ENCODE results near the gene BTG1.
A peak's percentile ranks its signal among the peaks of the same experiment; 100 is the strongest.

The BTG1 gene

DNA sequence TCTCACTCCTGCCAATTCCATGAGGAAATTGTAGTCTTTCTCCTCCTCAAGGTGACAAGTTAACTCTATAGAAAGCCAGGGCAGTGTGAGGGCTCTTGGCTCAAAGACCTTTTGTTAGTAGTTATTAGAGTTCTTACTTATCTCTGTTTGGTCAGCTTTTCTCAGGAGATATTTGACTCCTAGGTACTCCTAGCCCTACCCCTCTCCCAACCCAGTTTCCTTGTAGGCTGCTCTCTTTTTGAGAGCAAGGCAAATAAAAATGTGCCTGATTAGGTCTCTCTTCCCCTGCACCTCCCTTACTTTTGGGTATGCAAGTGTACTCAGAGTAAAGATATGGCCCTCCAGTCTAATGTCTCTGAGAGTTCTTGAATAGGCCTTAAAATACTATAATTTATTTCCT is 23.8 kb downstream of the BTG1 start:
- Histone ChIP-seq H3K27me3 (ENCODE audit: insufficient read depth, low read length) (no peaks in the 10 kb centered on the region), H3K9me3 (ENCODE audit: low read length) (no peaks in the 10 kb centered on the region), H3K4me1 (ENCODE audit: insufficient read depth, low read length) (no peaks in the 10 kb centered on the region), H3K4me3 (ENCODE audit: low read length) (no peak overlapping the region), H2AFZ (ENCODE audit: low read depth, low read length) (no peak overlapping the region), H3K36me3 (ENCODE audit: insufficient read depth, low read length) (no peaks in the 10 kb centered on the region)

DNA sequence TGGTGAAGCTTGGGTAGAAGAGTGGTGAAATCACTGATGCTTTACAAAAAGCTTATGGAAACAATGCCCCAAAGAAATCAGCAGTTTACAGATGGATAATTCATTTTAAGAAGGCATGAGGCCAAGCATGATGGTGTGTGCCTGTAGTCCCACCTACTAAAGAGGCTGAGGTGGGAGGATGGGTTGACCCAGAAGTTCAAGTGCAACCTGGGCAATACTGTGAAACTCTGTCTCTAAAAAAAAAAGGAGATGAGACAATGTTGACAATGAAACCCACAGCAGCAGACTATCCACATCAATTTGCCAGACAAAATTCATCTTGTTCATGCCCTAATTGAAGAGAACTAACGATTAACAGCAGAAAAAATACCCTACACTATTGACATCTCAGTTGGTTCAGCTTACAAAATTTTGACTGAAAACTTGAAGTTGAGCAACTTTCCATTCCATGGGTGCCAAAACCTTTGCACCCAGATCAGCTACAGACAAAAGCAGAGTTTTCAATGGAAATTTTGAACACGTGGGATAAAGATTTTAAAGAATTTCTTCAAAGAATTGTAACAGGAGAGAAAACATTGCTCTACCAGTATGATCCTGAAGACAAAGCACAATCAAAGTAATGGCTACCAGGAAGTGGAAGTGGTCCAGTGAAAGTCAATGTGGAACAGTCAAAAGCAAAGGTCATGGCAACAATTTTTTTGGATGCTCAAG is 26.7 kb downstream of the BTG1 start:
- Histone ChIP-seq H3K4me3 (ENCODE audit: low read length) (no peak overlapping the region), H2AFZ (ENCODE audit: low read depth, low read length) (no peak overlapping the region), H3K9me3 (ENCODE audit: low read length) (no peaks in the 10 kb centered on the region), H3K27me3 (ENCODE audit: insufficient read depth, low read length) (no peaks in the 10 kb centered on the region), H3K36me3 (ENCODE audit: insufficient read depth, low read length) (no peaks in the 10 kb centered on the region), H3K4me1 (ENCODE audit: insufficient read depth, low read length) (no peaks in the 10 kb centered on the region)

DNA sequence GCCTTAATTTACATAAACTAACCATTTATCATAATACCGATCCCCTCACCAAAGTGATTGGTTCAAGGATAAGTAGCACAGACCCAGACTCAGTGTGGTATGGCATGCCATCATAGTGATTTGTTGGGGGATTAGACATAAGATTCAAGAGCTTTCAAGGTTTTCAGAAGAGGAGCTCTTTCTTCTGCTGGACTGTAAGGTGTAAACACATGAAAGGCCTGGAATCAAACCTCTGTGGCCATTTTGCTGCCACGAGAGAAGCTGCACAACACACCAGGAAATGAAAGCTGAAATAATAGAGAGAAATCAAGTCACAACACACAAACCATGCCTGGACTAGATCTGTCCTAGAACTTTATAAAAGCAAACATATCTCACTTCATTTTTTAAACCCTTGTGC is 30.8 kb downstream of the BTG1 start:
- Histone ChIP-seq H3K9me3 (ENCODE audit: low read length) (no peaks in the 10 kb centered on the region), H3K36me3 (ENCODE audit: insufficient read depth, low read length) (no peaks in the 10 kb centered on the region), H3K4me3 (ENCODE audit: low read length) (no peak overlapping the region), H3K4me1 (ENCODE audit: insufficient read depth, low read length) (peaks cover 3% of the 10 kb centered on the region), H2AFZ (ENCODE audit: low read depth, low read length) (no peak overlapping the region), H3K27me3 (ENCODE audit: insufficient read depth, low read length) (no peaks in the 10 kb centered on the region)

DNA sequence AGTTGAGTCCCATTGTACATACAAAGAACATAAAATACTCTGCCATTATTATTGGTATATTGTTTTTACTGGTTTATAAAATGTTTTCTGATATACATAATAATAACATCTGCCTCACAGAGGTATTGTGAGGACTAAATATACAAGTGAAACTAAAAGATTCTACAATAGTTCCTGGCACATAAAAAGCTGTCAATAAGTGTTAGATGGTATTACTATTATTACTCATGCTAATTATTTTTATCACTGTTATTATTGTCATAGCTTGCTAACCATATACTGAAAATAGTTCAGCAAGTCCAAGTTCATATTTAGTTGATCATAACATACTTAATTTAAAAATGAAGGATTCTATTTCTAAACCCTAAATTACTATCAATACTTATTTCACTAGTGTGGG is 34.4 kb downstream of the BTG1 start:
- H3K36me3 ChIP-seq (ENCODE audit: insufficient read depth, low read length): no peaks in the 10 kb centered on the region
- H3K4me1 ChIP-seq (ENCODE audit: insufficient read depth, low read length): peaks cover 35% of the 10 kb centered on the region
- no peaks in the 10 kb centered on the region for H3K27me3 ChIP-seq (ENCODE audit: insufficient read depth, low read length)
- no peaks in the 10 kb centered on the region for H3K9me3 ChIP-seq (ENCODE audit: low read length)
- H3K4me3 ChIP-seq (ENCODE audit: low read length): no peak overlapping the region
- H2AFZ ChIP-seq (ENCODE audit: low read depth, low read length): no peak overlapping the region

DNA sequence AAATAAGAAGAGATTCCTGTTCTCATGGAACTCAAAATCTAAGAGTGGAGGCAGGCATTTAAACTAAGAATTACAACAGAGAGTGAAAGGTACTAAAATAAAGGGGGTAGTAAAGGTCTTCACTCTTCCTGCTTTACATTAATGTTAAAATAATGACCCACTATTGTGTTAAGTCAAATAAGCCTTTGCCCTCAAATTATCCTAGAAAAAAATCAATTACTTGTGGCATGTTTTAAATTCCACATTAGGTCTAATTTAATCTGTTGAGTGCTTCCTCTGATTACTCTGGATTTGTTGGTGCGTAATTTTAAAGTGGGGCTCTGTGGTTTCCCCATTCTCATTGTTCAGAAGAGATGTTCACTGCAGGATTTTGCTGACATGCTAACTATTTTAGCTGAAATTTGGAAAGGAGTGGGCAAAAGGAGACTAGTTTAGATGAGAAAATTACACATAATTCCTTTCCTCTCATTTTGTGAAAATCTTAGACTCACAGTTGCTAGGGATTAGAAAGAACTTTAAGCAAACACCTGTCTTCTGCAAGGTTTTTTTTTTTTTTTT is 35.5 kb downstream of the BTG1 start:
- Histone ChIP-seq H3K27me3 (ENCODE audit: insufficient read depth, low read length) (no peaks in the 10 kb centered on the region), H3K4me1 (ENCODE audit: insufficient read depth, low read length) (peaks cover 43% of the 10 kb centered on the region), H3K9me3 (ENCODE audit: low read length) (no peaks in the 10 kb centered on the region), H3K4me3 (ENCODE audit: low read length) (no peak overlapping the region), H2AFZ (ENCODE audit: low read depth, low read length) (no peak overlapping the region), H3K36me3 (ENCODE audit: insufficient read depth, low read length) (no peaks in the 10 kb centered on the region)

DNA sequence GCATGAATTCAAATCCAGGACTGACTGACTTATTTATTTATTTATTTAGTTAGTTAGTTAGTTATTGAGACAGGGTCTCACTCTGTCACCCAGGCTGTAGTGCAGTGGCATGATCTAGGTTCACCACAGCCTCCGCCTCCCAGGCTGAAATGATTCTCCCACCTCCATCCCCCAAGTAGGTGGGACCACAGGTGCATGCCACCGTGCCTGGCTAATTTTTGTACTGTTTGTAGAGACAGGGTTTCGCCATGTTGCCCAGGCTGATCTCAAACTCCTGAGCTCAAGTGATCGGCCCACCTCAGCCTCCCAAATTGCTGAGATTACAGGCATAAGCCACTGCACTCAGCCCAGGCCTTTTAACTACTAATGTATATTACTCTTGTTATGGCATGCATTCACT is 36.0 kb downstream of the BTG1 start:
- Histone ChIP-seq H2AFZ (ENCODE audit: low read depth, low read length) (no peak overlapping the region), H3K4me1 (ENCODE audit: insufficient read depth, low read length) (peaks cover 43% of the 10 kb centered on the region), H3K4me3 (ENCODE audit: low read length) (no peak overlapping the region), H3K27me3 (ENCODE audit: insufficient read depth, low read length) (no peaks in the 10 kb centered on the region), H3K36me3 (ENCODE audit: insufficient read depth, low read length) (no peaks in the 10 kb centered on the region), H3K9me3 (ENCODE audit: low read length) (no peaks in the 10 kb centered on the region)

DNA sequence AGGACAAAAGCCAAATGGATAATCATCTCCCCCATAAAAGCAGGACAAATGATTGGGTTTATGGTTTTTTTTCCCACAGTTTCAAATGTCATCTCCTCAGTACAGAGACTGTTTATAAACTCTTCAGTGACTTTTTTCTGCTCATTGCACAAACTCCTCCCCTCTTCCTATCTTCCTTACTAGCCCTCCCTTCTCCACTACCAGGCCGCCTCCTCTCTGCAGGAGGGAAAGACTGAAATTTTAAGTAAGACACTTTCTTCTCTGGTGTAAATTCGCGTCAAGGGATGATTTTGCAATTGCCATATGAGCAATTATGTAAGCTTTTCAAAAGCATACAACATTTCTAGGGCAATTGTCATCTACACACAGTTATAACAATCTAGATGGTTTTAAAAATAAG is 37.0 kb downstream of the BTG1 start:
- Histone ChIP-seq H3K4me1 (ENCODE audit: insufficient read depth, low read length) (peaks cover 43% of the 10 kb centered on the region), H3K36me3 (ENCODE audit: insufficient read depth, low read length) (no peaks in the 10 kb centered on the region), H2AFZ (ENCODE audit: low read depth, low read length) (no peak overlapping the region), H3K9me3 (ENCODE audit: low read length) (no peaks in the 10 kb centered on the region), H3K27me3 (ENCODE audit: insufficient read depth, low read length) (no peaks in the 10 kb centered on the region), H3K4me3 (ENCODE audit: low read length) (no peak overlapping the region)

DNA sequence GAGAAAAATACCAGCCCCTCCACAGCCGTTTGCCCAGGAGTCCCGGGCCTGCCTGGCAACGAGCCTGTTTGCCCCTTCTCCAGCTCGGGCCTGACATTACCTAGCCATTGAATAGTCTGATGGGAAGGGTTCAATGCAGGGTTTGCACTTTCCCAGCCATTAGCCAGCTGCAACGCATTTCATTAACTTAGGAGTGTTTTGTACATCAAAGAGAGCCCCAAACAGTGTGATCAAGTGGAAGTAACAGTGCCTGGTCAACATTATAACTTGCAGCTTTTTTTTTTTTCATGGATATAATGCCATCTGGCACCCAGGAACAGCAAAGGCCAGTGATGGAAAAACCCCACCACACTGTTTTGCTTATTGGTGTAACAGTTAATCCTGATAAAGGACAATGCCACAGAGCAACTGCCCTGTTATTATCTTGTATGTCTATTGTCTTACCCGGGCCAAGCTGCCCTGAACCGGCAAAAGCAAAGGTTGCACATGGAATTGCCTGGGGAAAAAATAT is 38.0 kb downstream of the BTG1 start:
- peak overlapping the region; percentile 14 for H3K4me3 ChIP-seq (ENCODE audit: low read length)
- H3K27me3 ChIP-seq (ENCODE audit: insufficient read depth, low read length): no peaks in the 10 kb centered on the region
- peak overlapping the region; percentile 50 for H2AFZ ChIP-seq (ENCODE audit: low read depth, low read length)
- H3K9me3 ChIP-seq (ENCODE audit: low read length): no peaks in the 10 kb centered on the region
- H3K36me3 ChIP-seq (ENCODE audit: insufficient read depth, low read length): no peaks in the 10 kb centered on the region
- H3K4me1 ChIP-seq (ENCODE audit: insufficient read depth, low read length): peaks cover 43% of the 10 kb centered on the region

DNA sequence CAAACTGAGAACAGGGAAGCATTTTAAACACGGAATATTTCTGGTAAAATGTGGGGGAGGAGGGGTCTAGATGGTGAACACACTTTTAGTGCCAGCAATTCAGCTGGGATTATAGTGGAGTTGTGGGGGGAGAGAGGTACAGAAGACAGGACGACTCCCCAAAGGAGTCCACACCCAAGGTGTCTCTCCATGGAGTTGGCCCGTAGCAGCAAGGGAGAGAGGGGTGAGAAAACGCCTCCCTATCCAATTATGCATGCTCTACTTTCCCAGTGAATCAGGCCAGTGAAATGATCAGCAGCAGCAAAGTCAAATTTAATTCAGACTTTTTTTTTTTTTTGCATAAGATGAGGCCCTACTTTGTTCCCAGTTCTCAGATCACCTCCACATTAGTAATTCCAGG is 38.6 kb downstream of the BTG1 start:
- Histone ChIP-seq H3K36me3 (ENCODE audit: insufficient read depth, low read length) (no peaks in the 10 kb centered on the region), H3K27me3 (ENCODE audit: insufficient read depth, low read length) (no peaks in the 10 kb centered on the region), H3K4me1 (ENCODE audit: insufficient read depth, low read length) (peaks cover 46% of the 10 kb centered on the region), H2AFZ (ENCODE audit: low read depth, low read length) (no peak overlapping the region), H3K4me3 (ENCODE audit: low read length) (no peak overlapping the region), H3K9me3 (ENCODE audit: low read length) (no peaks in the 10 kb centered on the region)

DNA sequence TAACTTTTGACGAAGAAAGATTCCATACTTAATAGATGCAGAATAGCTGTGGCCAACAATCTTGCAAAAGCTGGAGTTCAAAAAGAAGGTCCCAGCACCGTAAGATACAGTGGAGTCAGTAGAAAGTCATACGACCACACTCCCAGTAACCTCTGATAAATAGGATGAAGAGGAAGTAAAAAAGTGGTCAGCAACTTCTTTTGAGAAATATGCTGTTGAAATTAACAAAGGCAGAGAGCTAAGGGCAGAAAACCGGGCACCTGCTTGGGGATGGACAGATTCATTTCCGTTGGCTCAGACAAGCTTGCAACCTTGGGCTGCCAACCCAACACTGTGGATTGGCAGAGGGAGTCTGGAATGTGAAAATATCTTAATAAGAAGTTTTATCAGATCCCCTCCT is 40.0 kb downstream of the BTG1 start:
- no peaks in the 10 kb centered on the region for H3K27me3 ChIP-seq (ENCODE audit: insufficient read depth, low read length)
- no peaks in the 10 kb centered on the region for H3K36me3 ChIP-seq (ENCODE audit: insufficient read depth, low read length)
- H2AFZ ChIP-seq (ENCODE audit: low read depth, low read length): no peak overlapping the region
- peaks cover under 1% of the 10 kb centered on the region for H3K9me3 ChIP-seq (ENCODE audit: low read length)
- peaks cover 48% of the 10 kb centered on the region for H3K4me1 ChIP-seq (ENCODE audit: insufficient read depth, low read length)
- no peak overlapping the region for H3K4me3 ChIP-seq (ENCODE audit: low read length)

DNA sequence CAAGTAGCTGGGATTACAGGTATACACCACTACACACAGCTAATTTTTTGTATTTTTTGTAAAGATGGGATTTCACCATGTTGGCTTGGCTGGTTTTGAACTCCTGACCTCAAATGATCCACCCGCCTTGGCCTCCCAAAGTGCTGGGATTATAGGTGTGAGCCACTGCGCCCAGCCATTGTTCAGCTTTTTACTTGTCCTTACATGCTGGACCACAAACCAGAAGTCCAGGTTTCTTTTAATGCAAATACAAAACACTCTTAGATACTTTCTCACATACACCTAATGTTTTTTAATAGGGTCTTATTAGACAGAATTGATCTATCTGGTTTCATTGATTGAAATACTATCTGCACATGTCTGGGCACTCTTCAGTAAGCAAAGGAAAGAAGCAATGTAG is 40.5 kb downstream of the BTG1 start:
- H3K36me3 ChIP-seq (ENCODE audit: insufficient read depth, low read length): no peaks in the 10 kb centered on the region
- H3K27me3 ChIP-seq (ENCODE audit: insufficient read depth, low read length): no peaks in the 10 kb centered on the region
- peaks cover 4% of the 10 kb centered on the region for H3K9me3 ChIP-seq (ENCODE audit: low read length)
- H3K4me1 ChIP-seq (ENCODE audit: insufficient read depth, low read length): peaks cover 48% of the 10 kb centered on the region
- no peak overlapping the region for H3K4me3 ChIP-seq (ENCODE audit: low read length)
- no peak overlapping the region for H2AFZ ChIP-seq (ENCODE audit: low read depth, low read length)

DNA sequence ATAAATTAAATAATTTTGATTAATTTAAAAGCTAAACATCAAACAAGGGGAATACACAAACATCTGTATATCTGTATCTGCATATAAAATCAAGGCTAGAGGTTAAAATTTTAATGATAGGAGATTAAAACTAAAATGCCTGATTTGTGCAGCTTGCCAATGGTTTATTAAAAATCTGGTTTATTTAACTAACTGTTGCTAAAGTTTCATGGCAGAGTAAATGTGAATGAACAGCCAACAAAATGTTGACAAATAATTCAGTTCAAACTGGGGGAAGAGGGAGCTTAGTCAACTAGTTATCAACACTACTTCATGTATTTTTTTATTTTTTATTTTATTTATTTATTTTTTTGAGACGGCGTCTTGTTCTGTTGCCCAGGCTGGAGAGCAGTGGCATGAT is 43.0 kb downstream of the BTG1 start:
- H2AFZ ChIP-seq (ENCODE audit: low read depth, low read length): no peak overlapping the region
- H3K9me3 ChIP-seq (ENCODE audit: low read length): peaks cover 4% of the 10 kb centered on the region
- peaks cover 26% of the 10 kb centered on the region for H3K4me1 ChIP-seq (ENCODE audit: insufficient read depth, low read length)
- no peaks in the 10 kb centered on the region for H3K36me3 ChIP-seq (ENCODE audit: insufficient read depth, low read length)
- H3K27me3 ChIP-seq (ENCODE audit: insufficient read depth, low read length): no peaks in the 10 kb centered on the region
- H3K4me3 ChIP-seq (ENCODE audit: low read length): no peak overlapping the region

DNA sequence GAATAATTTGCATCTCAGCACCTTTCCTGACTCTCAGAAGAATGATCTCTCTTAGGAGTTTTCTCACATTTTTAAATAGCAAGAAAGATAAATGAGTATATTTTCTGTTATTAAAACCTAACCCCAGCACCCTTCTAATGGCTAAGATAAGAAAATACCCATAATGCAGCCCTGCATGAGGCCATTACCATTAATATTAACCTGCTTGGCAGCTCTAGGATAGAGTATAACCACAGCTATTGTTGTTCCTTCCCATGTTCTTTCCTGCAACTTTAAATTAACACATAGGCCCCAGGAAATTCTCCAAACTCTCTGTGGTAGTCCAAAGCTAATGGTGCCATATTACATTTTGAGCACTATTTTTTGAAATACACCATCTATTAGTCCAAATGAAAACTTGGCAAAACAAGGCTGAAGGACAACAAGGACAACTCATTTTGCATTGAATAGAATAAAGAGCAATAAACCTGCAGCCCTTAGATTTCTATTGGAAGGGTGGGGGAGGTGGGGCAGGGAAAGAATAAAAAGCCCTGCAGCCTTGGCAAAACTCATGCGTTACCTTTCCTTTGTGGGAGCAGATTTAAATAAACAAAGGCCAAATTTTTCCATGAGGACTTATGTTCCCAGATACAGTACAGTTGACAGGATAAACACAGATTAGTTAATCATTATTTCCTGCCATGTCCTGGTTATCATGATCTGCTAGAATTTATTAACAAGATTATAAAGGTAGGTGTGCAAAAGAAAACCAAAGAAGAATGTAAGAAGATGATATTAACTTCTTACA is 46.9 kb downstream of the BTG1 start:
- Histone ChIP-seq H3K4me3 (ENCODE audit: low read length) (no peak overlapping the region), H2AFZ (ENCODE audit: low read depth, low read length) (no peak overlapping the region), H3K27me3 (ENCODE audit: insufficient read depth, low read length) (no peaks in the 10 kb centered on the region), H3K36me3 (ENCODE audit: insufficient read depth, low read length) (no peaks in the 10 kb centered on the region), H3K4me1 (ENCODE audit: insufficient read depth, low read length) (peaks cover 8% of the 10 kb centered on the region), H3K9me3 (ENCODE audit: low read length) (peaks cover 5% of the 10 kb centered on the region)

All from neuron (in vitro differentiated cells).